ENCODE data around the gene ENO3. TPM values are rescaled to one million over a fixed set of nuclear protein-coding genes. Genes with fewer than 3 reads are reported as not detected.

The ENO3 gene
- total and polyA plus RNA-seq, 12 donors, result 1.6 to 76.6 (median 5.3) TPM

GRCh38 chr17:4998732-4999429, 48.0 kb downstream of the ENO3 start:
- Histone ChIP-seq H3K36me3 (replicated peaks in 1 of 2) (peaks cover 0 to 31% of the 10 kb centered on the region in 2 donors), H3K27ac (peak overlapping the region in 3 of 5 donors; percentile 48 to 90 (median 89)), H3K4me1 (replicated peaks in 1 of 2) (peaks cover 24 to 26% of the 10 kb centered on the region in 2 donors), H3K27me3 (no peaks in the 10 kb centered on the region), H3K9me3 (replicated peaks in 1 of 3) (no peaks in the 10 kb centered on the region), H3K4me3 (peak overlapping the region; percentile 27 to 81 (median 70))
- 28 to 44% (median 37%) methylated on average over 5 to 14 of the region's 14 CpGs for WGBS, 4 donors
- DNase-seq, result no peak
- TF ChIP-seq POLR2A (IDR thresholded peaks at IDR 0.05) (no peak), CTCF (IDR thresholded peaks at IDR 0.05) (no peak)
- intact Hi-C loops (cut with DNase I), result loop anchor here in 1 of 2 donors (5.0 kb wide), 1 partner anchor 62 kb away; no protein-coding TSS in a partner anchor

GRCh38 chr17:4999430-5000093, 48.6 kb downstream of the ENO3 start:
- WGBS, 4 donors, result 74 to 76% (median 75%) methylated on average over 12 of the region's 12 CpGs
- intact Hi-C loops (cut with DNase I), result loop anchor here in 1 of 2 donors (5.0 kb wide), 1 partner anchor 62 kb away; no protein-coding TSS in a partner anchor
- TF ChIP-seq CTCF (IDR thresholded peaks at IDR 0.05), result no peak
- TF ChIP-seq POLR2A (IDR thresholded peaks at IDR 0.05), result no peak

GRCh38 chr17:5000237-5000639, 49.3 kb downstream of the ENO3 start:
- intact Hi-C loops (cut with DNase I), result no loop called here
- DNase-seq, result peak in 6 of 7 donors; percentile 59 to 72 (median 64)
- Histone ChIP-seq H3K36me3 (replicated peaks in 1 of 2) (peaks cover 0 to 45% of the 10 kb centered on the region in 2 donors), H3K9me3 (replicated peaks in 1 of 3) (no peaks in the 10 kb centered on the region), H3K27ac (peak overlapping the region in 1 of 5 donors; percentile 14), H3K4me3 (peak overlapping the region in 1 of 4 donors; percentile 64), H3K4me1 (replicated peaks in 1 of 2) (peaks cover 24 to 26% of the 10 kb centered on the region in 2 donors), H3K27me3 (no peaks in the 10 kb centered on the region)
- 75 to 85% (median 77%) methylated on average over 6 to 11 of the region's 11 CpGs for WGBS, 4 donors
- TF ChIP-seq POLR2A (IDR thresholded peaks at IDR 0.05) (no peak), CTCF (IDR thresholded peaks at IDR 0.05) (no peak)

More at GRCh38 chr17:4999430-5000093, 48.6 kb downstream of the ENO3 start:
- no peak overlapping the region for H3K27ac ChIP-seq
- peaks cover 0 to 38% of the 10 kb centered on the region in 2 donors for H3K36me3 ChIP-seq (replicated peaks in 1 of 2)
- H3K4me1 ChIP-seq (replicated peaks in 1 of 2), result peaks cover 24 to 26% of the 10 kb centered on the region in 2 donors
- H3K27me3 ChIP-seq, result no peaks in the 10 kb centered on the region
- H3K4me3 ChIP-seq, result peak overlapping the region in 1 of 4 donors; percentile 64
- no peaks in the 10 kb centered on the region for H3K9me3 ChIP-seq (replicated peaks in 1 of 3)
- DNase-seq, result no peak

GRCh38 chr17:5002121-5002788, 51.3 kb downstream of the ENO3 start:
- Histone ChIP-seq H3K27me3 (no peaks in the 10 kb centered on the region), H3K4me3 (no peak overlapping the region), H3K27ac (no peak overlapping the region), H3K9me3 (replicated peaks in 1 of 3) (no peaks in the 10 kb centered on the region), H3K4me1 (replicated peaks in 1 of 2) (peaks cover 19 to 21% of the 10 kb centered on the region in 2 donors), H3K36me3 (replicated peaks in 1 of 2) (peaks cover 0 to 65% of the 10 kb centered on the region in 2 donors)
- 94 to 97% (median 94%) methylated on average over 17 to 20 of the region's 20 CpGs for WGBS, 4 donors
- intact Hi-C loops (cut with DNase I), result no loop called here
- TF ChIP-seq CTCF (IDR thresholded peaks at IDR 0.05), result no peak
- no peak for TF ChIP-seq POLR2A (IDR thresholded peaks at IDR 0.05)
- no peak for DNase-seq
